Measurements from ENCODE around the gene RGS7. TPM values are rescaled to one million over a fixed set of nuclear protein-coding genes. Genes with fewer than 3 reads are reported as not detected.

RGS7 gene
- total RNA-seq, 1 experiment from 2014 or later = 1.5 TPM

DNA sequence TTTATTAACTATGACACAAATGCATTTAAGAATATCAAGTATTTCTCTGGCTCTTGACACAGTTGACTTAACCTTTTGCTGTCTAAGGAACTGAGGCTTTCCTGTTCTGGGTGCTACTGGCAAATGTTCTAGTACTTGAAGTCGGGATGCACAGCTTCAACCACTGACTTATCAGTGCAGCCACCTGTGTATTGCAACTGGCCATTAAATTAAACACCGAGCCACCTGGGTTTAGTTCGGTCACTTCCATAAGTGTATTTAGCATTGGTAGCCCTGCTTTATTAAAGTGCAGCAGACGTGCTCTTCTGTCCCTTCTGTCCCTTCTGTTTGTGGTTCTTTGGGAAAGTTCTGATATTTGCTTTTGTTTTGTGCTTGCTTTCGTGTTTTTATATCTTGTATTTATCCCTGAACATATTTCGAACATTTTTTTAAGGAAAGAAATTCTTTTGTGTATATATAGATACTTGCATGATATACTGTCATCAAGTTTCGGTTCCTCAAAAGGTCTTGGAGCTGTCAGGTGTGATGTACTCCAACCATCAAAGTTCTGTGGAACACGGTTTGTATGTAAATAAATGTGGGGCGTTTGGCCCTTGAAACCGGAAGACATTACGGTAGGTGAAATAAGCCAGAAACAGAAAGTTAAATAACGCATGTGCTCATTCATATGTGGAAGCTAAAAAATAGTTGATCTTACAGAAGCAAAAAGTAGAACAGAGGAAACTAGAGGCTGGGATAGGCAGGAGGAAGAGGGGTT, 447.1 kb downstream of the RGS7 start:
- Histone ChIP-seq H3K23me2 (ENCODE audit: insufficient read length, low read depth, low read length, poor library complexity, severe bottlenecking) (no peaks in the 10 kb centered on the region), H3K79me1 (ENCODE audit: insufficient read depth, low read depth, low read length, poor library complexity, severe bottlenecking) (no peaks in the 10 kb centered on the region), H2BK120ac (ENCODE audit: low read depth, low read length, poor library complexity, severe bottlenecking) (no peak overlapping the region), H3K79me2 (ENCODE audit: insufficient read depth, low read length) (no peaks in the 10 kb centered on the region), H3K9me3 (ENCODE audit: control insufficient read depth, low read depth, low read length) (no peaks in the 10 kb centered on the region), H2AFZ (ENCODE audit: low read length) (no peak overlapping the region), H3K18ac (ENCODE audit: insufficient read length, low read depth, low read length) (no peak overlapping the region), H3K27me3 (ENCODE audit: insufficient read depth, low read length) (no peaks in the 10 kb centered on the region), H2BK20ac (ENCODE audit: low read depth, low read length, poor library complexity, severe bottlenecking) (no peak overlapping the region), H2AK5ac (ENCODE audit: insufficient read length, low read length) (no peak overlapping the region), H3T11ph (ENCODE audit: low read length) (no peak overlapping the region), H4K91ac (ENCODE audit: insufficient read length, low read depth, low read length) (no peak overlapping the region), H3K23ac (ENCODE audit: insufficient read length, low read depth, low read length) (no peak overlapping the region), H2BK15ac (ENCODE audit: low read depth, low read length) (no peak overlapping the region), H3K14ac (ENCODE audit: insufficient read depth, low read length) (no peak overlapping the region), H3K27ac (ENCODE audit: insufficient read length, low read depth, low read length) (no peak overlapping the region), H4K20me1 (ENCODE audit: control insufficient read depth, insufficient read depth, insufficient read length) (no peaks in the 10 kb centered on the region), H3K4me2 (ENCODE audit: insufficient read depth, insufficient read length, low read length) (no peak overlapping the region), H3K4me1 (ENCODE audit: insufficient read depth, low read length) (no peaks in the 10 kb centered on the region), H3K9ac (ENCODE audit: extremely low read depth, insufficient read length, low read length) (no peak overlapping the region), H2BK5ac (ENCODE audit: insufficient read length, low read length) (no peak overlapping the region), H3K56ac (ENCODE audit: insufficient read length, low read depth, low read length) (no peak overlapping the region), H2BK12ac (ENCODE audit: insufficient read length, low read depth, low read length) (no peak overlapping the region), H3K4ac (ENCODE audit: low read depth, low read length) (no peak overlapping the region), H4K5ac (ENCODE audit: insufficient read length, low read depth, low read length) (no peak overlapping the region), H4K8ac (replicated peaks; ENCODE audit: insufficient read length, low read depth, low read length) (no peak overlapping the region)
- TF ChIP-seq, protein P1, sequence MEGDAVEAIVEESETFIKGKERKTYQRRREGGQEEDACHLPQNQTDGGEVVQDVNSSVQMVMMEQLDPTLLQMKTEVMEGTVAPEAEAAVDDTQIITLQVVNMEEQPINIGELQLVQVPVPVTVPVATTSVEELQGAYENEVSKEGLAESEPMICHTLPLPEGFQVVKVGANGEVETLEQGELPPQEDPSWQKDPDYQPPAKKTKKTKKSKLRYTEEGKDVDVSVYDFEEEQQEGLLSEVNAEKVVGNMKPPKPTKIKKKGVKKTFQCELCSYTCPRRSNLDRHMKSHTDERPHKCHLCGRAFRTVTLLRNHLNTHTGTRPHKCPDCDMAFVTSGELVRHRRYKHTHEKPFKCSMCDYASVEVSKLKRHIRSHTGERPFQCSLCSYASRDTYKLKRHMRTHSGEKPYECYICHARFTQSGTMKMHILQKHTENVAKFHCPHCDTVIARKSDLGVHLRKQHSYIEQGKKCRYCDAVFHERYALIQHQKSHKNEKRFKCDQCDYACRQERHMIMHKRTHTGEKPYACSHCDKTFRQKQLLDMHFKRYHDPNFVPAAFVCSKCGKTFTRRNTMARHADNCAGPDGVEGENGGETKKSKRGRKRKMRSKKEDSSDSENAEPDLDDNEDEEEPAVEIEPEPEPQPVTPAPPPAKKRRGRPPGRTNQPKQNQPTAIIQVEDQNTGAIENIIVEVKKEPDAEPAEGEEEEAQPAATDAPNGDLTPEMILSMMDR (conservative IDR thresholded peaks at IDR 0.05) = no peak
- WGBS (ENCODE audit: extremely low coverage, insufficient read length, low lambda C conversion rate) = no CpG with 5 or more reads among the region's 12 CpGs
- Mint-ChIP-seq H3K27ac (no peak overlapping the region), H3K27me3 (ENCODE audit: low read depth) (no peaks in the 10 kb centered on the region), H3K4me3 (no peak overlapping the region), H3K9me3 (no peaks in the 10 kb centered on the region), H3K36me3 (ENCODE audit: insufficient read depth in 1 of 3, low read depth in 3 of 3) (no peaks in the 10 kb centered on the region), H3K4me1 (peaks cover 7 to 12% of the 10 kb centered on the region in 2 experiments)
- DNase-seq = no peak
